ENCODE measurements around the gene TRIM63. TPM values are rescaled to one million over a fixed set of nuclear protein-coding genes. Genes with fewer than 3 reads are reported as not detected.

The TRIM63 gene
- polyA plus RNA-seq, 3 donors = 0.09 TPM; not detected in 2

DNA sequence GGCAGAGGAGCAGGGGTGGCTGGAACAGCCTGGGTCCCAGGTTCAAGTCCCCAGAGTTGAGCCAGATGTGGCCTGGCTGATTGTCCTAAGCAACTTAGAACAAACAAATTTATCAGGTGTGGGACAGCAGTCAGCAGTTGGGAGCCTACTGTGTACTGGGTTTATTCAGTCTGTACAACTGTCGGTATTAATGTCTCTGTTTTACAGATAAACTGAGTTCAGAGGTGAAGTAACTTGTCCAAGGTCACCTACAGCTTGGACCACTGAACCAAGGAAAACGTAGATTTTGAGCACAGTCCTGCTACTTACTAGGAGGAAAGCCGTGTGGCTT, 14.6 kb upstream of the TRIM63 start:
- Mint-ChIP-seq H3K4me1 (peaks cover 1% of the 10 kb centered on the region), H3K27ac (no peak overlapping the region), H3K27me3 (ENCODE audit: low read depth in 3 of 3) (peaks cover 5 to 24% (median 18%) of the 10 kb centered on the region in 3 donors), H3K36me3 (no peaks in the 10 kb centered on the region), H3K4me3 (no peak overlapping the region), H3K9me3 (no peaks in the 10 kb centered on the region)
- no peak overlapping the region for H3K4me3 ChIP-seq (replicated peaks in 1 of 3; ENCODE audit: low read depth in 2 of 3, low read length in 3 of 3)
- H3K9ac ChIP-seq (ENCODE audit: insufficient read depth, low read length, poor library complexity, severe bottlenecking) = no peak overlapping the region
- no peak overlapping the region for H3K4me2 ChIP-seq (replicated peaks; ENCODE audit: extremely low read depth, low read length, poor library complexity, severe bottlenecking)
- H3K27me3 ChIP-seq (ENCODE audit: control insufficient read depth in 2 of 2, insufficient read depth in 2 of 2, low read length in 2 of 2) = peaks cover 0 to 3% of the 10 kb centered on the region in 2 donors
- 100% methylated on average over 1 of the region's 3 CpGs for WGBS (ENCODE audit: insufficient coverage)
- no peak overlapping the region for H3K27ac ChIP-seq (ENCODE audit: low read depth in 1 of 2, low read length in 2 of 2)
- H4K20me1 ChIP-seq (ENCODE audit: insufficient read depth, low read length) = no peaks in the 10 kb centered on the region
- H3K36me3 ChIP-seq (replicated peaks in 1 of 2; ENCODE audit: control insufficient read depth in 1 of 2, insufficient read depth in 2 of 2, low read length in 2 of 2) = no peaks in the 10 kb centered on the region
- H3K9me3 ChIP-seq (replicated peaks in 1 of 2; ENCODE audit: control insufficient read depth in 1 of 2, insufficient read depth in 1 of 2, low read length in 2 of 2) = no peaks in the 10 kb centered on the region
- H2AFZ ChIP-seq (ENCODE audit: insufficient read depth, low read depth, low read length, poor library complexity, severe bottlenecking) = no peak overlapping the region
- no peaks in the 10 kb centered on the region for H3K4me1 ChIP-seq (ENCODE audit: control insufficient read depth in 1 of 2, insufficient read depth in 2 of 2, low read length in 2 of 2)
- DNase-seq = no peak
- H3K79me2 ChIP-seq (ENCODE audit: insufficient read depth, low read length) = no peaks in the 10 kb centered on the region
- TF ChIP-seq, protein P1, sequence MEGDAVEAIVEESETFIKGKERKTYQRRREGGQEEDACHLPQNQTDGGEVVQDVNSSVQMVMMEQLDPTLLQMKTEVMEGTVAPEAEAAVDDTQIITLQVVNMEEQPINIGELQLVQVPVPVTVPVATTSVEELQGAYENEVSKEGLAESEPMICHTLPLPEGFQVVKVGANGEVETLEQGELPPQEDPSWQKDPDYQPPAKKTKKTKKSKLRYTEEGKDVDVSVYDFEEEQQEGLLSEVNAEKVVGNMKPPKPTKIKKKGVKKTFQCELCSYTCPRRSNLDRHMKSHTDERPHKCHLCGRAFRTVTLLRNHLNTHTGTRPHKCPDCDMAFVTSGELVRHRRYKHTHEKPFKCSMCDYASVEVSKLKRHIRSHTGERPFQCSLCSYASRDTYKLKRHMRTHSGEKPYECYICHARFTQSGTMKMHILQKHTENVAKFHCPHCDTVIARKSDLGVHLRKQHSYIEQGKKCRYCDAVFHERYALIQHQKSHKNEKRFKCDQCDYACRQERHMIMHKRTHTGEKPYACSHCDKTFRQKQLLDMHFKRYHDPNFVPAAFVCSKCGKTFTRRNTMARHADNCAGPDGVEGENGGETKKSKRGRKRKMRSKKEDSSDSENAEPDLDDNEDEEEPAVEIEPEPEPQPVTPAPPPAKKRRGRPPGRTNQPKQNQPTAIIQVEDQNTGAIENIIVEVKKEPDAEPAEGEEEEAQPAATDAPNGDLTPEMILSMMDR (IDR thresholded peaks at IDR 0.05) = no peak
- intact Hi-C loops (cut with micrococcal nuclease) = no loop called here

DNA sequence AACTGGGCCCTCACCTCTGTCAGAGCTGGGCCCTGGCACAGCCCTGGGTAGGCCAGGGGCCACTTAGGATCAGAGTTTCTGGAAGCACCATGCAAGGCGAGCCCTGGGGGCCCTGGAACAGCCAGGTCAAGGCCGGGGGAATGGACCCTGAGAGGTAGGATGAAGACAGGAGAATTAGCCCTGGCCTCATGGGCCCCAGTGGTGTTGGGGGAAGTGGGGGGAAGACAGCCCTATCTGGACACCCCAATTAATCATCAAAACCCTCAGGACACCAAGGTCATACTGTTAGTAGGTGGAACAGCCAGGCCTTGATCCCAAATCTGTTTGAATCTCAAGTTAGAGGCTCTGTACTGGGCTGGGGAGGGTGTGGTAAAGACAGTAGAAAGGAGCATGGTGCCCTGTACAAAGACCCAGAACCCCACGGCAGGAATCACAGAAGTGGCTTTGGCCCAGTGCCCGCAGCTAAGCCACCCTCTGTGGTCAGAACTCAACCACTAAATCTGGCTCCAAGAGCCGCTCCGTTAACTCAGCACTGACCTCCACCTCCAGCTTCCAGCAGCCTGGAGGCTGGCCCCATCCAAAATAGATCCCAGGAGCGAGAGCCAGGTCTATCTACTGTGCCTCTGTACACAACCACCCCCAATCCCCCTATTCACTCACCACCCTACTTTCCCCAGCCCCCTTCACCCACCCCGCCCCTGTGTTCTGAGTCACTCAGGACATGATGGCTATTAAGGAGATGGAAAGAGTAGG, 14.0 kb upstream of the TRIM63 start:
- DNase-seq = no peak
- WGBS (ENCODE audit: insufficient coverage) = 20% methylated on average over 5 of the region's 8 CpGs

More for the DNA sequence above, 14.0 kb upstream of the TRIM63 start:
- H4K20me1 ChIP-seq (ENCODE audit: insufficient read depth, low read length) = no peaks in the 10 kb centered on the region
- intact Hi-C loops (cut with micrococcal nuclease) = no loop called here
- H3K79me2 ChIP-seq (ENCODE audit: insufficient read depth, low read length) = no peaks in the 10 kb centered on the region
- no peak overlapping the region for H3K27ac ChIP-seq (ENCODE audit: low read depth in 1 of 2, low read length in 2 of 2)
- H3K27me3 ChIP-seq (ENCODE audit: control insufficient read depth in 2 of 2, insufficient read depth in 2 of 2, low read length in 2 of 2) = peaks cover 0 to 3% of the 10 kb centered on the region in 2 donors
- no peaks in the 10 kb centered on the region for H3K4me1 ChIP-seq (ENCODE audit: control insufficient read depth in 1 of 2, insufficient read depth in 2 of 2, low read length in 2 of 2)
- no peak overlapping the region for H3K4me3 Mint-ChIP-seq
- TF ChIP-seq, protein P1 (IDR thresholded peaks at IDR 0.05) = no peak
- H3K9ac ChIP-seq (ENCODE audit: insufficient read depth, low read length, poor library complexity, severe bottlenecking) = no peak overlapping the region
- H3K36me3 Mint-ChIP-seq = no peaks in the 10 kb centered on the region
- H3K9me3 Mint-ChIP-seq = peaks cover 0 to 3% (median 0%) of the 10 kb centered on the region in 7 donors
- H3K36me3 ChIP-seq (replicated peaks in 1 of 2; ENCODE audit: control insufficient read depth in 1 of 2, insufficient read depth in 2 of 2, low read length in 2 of 2) = no peaks in the 10 kb centered on the region
- H3K4me2 ChIP-seq (replicated peaks; ENCODE audit: extremely low read depth, low read length, poor library complexity, severe bottlenecking) = no peak overlapping the region
- no peak overlapping the region for H2AFZ ChIP-seq (ENCODE audit: insufficient read depth, low read depth, low read length, poor library complexity, severe bottlenecking)
- peaks cover 1% of the 10 kb centered on the region for H3K4me1 Mint-ChIP-seq
- no peak overlapping the region for H3K27ac Mint-ChIP-seq
- no peak overlapping the region for H3K4me3 ChIP-seq (replicated peaks in 1 of 3; ENCODE audit: low read depth in 2 of 3, low read length in 3 of 3)
- peaks cover 5 to 26% (median 18%) of the 10 kb centered on the region in 3 donors for H3K27me3 Mint-ChIP-seq (ENCODE audit: low read depth in 3 of 3)
- H3K9me3 ChIP-seq (replicated peaks in 1 of 2; ENCODE audit: control insufficient read depth in 1 of 2, insufficient read depth in 1 of 2, low read length in 2 of 2) = no peaks in the 10 kb centered on the region
